SH-SY5Y (cell line): Measurements from ENCODE around the gene MAP4K3.

ENCODE experiments used
- GATA2 ChIP-seq: IDR thresholded peaks from 2 replicates; pipeline ENCODE4 v1.6.1; 2011; ENCODE audit warnings: mild to moderate bottlenecking, low read depth, low read length
- GATA3 ChIP-seq: IDR thresholded peaks from 2 replicates; pipeline ENCODE4 v1.6.1; 2011; ENCODE audit warnings: low read depth, mild to moderate bottlenecking, low read length, moderate library complexity

GRCh38 chr2:39418491-39418890, 18.6 kb downstream of the MAP4K3 start:
- no peak for TF ChIP-seq GATA2
- no peak for TF ChIP-seq GATA3
